Liver (tissue), 9 donors: ENCODE data around the gene ZAR1. TPM values are rescaled to one million over a fixed set of nuclear protein-coding genes. Genes with fewer than 3 reads are reported as not detected.

Source experiments
- DNase-seq: peaks from one replicate; pipeline ENCODE4 v3.0.0-alpha.2; 2017; ENCODE audit warnings: low spot score
- H3K27ac ChIP-seq, 2 donors: one replicate each; pipeline ENCODE4 v1.7.0; 2013; ENCODE audit warnings: inconsistent platforms in 2 of 2, low read length in 2 of 2, control low read depth in 1 of 2, low read depth in 1 of 2, mild to moderate bottlenecking in 1 of 2
- H3K27me3 ChIP-seq, 4 donors: one replicate each; pipeline versions ENCODE4 v1.6.1 to v1.7.0; 2013; ENCODE audit warnings: low read length in 3 of 4, inconsistent platforms in 1 of 4, mild to moderate bottlenecking in 1 of 4, moderate library complexity in 1 of 4; ENCODE audit not compliant: control insufficient read depth in 4 of 4, insufficient read depth in 4 of 4
- H3K36me3 ChIP-seq, 4 donors: one replicate each; pipeline versions ENCODE4 v1.6.1 to v1.7.0; 2013; ENCODE audit warnings: low read length in 3 of 4, mild to moderate bottlenecking in 3 of 4, low read depth in 1 of 4, moderate library complexity in 1 of 4; ENCODE audit not compliant: control insufficient read depth in 4 of 4, insufficient read depth in 3 of 4
- H3K4me1 ChIP-seq, 4 donors: one replicate each; pipeline versions ENCODE4 v1.6.1 to v1.7.0; 2013; ENCODE audit warnings: low read length in 3 of 4, mild to moderate bottlenecking in 3 of 4, moderate library complexity in 1 of 4; ENCODE audit not compliant: control insufficient read depth in 4 of 4, insufficient read depth in 4 of 4
- H3K4me3 ChIP-seq, 3 donors: one replicate each; pipeline versions ENCODE4 v1.6.1 to v1.7.0; 2013; ENCODE audit warnings: low read length in 3 of 3, control low read depth in 1 of 3, low read depth in 1 of 3, mild to moderate bottlenecking in 1 of 3
- H3K9ac ChIP-seq, 2 donors: one replicate each; pipeline ENCODE4 v1.7.0; 2013; ENCODE audit warnings: low read length in 2 of 2, mild to moderate bottlenecking in 2 of 2, moderate library complexity in 2 of 2, control low read depth in 1 of 2, low read depth in 1 of 2
- H3K9me3 ChIP-seq, 4 donors: one replicate each; pipeline versions ENCODE4 v1.6.1 to v1.7.0; 2013; ENCODE audit warnings: low read length in 3 of 4; ENCODE audit not compliant: control insufficient read depth in 4 of 4
- CTCF ChIP-seq: fragments of 150-350 bp; IDR thresholded peaks from 2 replicates; pipeline ENCODE4 v1.5.1; 2017; ENCODE audit warnings: improper control_type of control experiment, low read depth, low read length; ENCODE audit not compliant: missing input control
- EGR1 ChIP-seq, 2 donors: IDR thresholded peaks; 2 replicates each; pipeline ENCODE4 v1.6.1; 2016 to 2018; ENCODE audit warnings: antibody characterized with exemption in 2 of 2, low read depth in 2 of 2
- FOXA1 ChIP-seq: IDR thresholded peaks from 2 replicates; pipeline ENCODE4 v1.6.1; 2016; ENCODE audit warnings: antibody characterized with exemption
- FOXA2 ChIP-seq: IDR thresholded peaks from 2 replicates; pipeline ENCODE4 v1.6.1; 2016; ENCODE audit warnings: antibody characterized with exemption
- GABPA ChIP-seq, 2 donors: IDR thresholded peaks in 1 of 2; conservative IDR thresholded peaks in 1 of 2; 2 replicates each; pipeline ENCODE4 v1.6.1; 2016; ENCODE audit warnings: antibody characterized with exemption in 2 of 2, mild to moderate bottlenecking in 1 of 2, moderate library complexity in 1 of 2
- HNF4A ChIP-seq, 2 donors: conservative IDR thresholded peaks; 2 replicates each; pipeline ENCODE4 v1.6.1; 2016; ENCODE audit warnings: antibody characterized with exemption in 2 of 2, mild to moderate bottlenecking in 2 of 2
- HNF4G ChIP-seq: IDR thresholded peaks from 2 replicates; pipeline ENCODE4 v1.6.1; 2016; ENCODE audit warnings: antibody characterized with exemption
- JUND ChIP-seq, 2 donors: IDR thresholded peaks; 2 replicates each; pipeline ENCODE4 v1.6.1; 2016; ENCODE audit warnings: antibody characterized with exemption in 2 of 2
- MAX ChIP-seq: IDR thresholded peaks from 2 replicates; pipeline ENCODE4 v1.6.1; 2016; ENCODE audit warnings: antibody characterized with exemption
- NR2F2 ChIP-seq: IDR thresholded peaks from 2 replicates; pipeline ENCODE4 v1.6.1; 2016; ENCODE audit warnings: antibody characterized with exemption
- RAD21 ChIP-seq, 2 donors: IDR thresholded peaks; 2 replicates each; pipeline ENCODE4 v1.6.1; 2016; ENCODE audit warnings: antibody characterized with exemption in 2 of 2, mild to moderate bottlenecking in 2 of 2
- RXRA ChIP-seq, 2 donors: IDR thresholded peaks; 2 replicates each; pipeline ENCODE4 v1.6.1; 2017 to 2018; ENCODE audit warnings: antibody characterized with exemption in 2 of 2, mild to moderate bottlenecking in 1 of 2
- SP1 ChIP-seq: IDR thresholded peaks from 2 replicates; pipeline ENCODE4 v1.6.1; 2018; ENCODE audit warnings: antibody characterized with exemption, mild to moderate bottlenecking
- TAF1 ChIP-seq: conservative IDR thresholded peaks from 2 replicates; pipeline ENCODE4 v1.6.1; 2016; ENCODE audit warnings: antibody characterized with exemption, mild to moderate bottlenecking
- YY1 ChIP-seq: IDR thresholded peaks from 2 replicates; pipeline ENCODE4 v1.6.1; 2016; ENCODE audit warnings: antibody characterized with exemption, mild to moderate bottlenecking
- ZBTB33 ChIP-seq: IDR thresholded peaks from 2 replicates; pipeline ENCODE4 v1.6.1; 2016; ENCODE audit warnings: antibody characterized with exemption
- WGBS: extraction: QIAGEN DNeasy Blood & Tissue Kit; methylation state at CpG from one replicate; pipeline ENCODE4 v1.1.7; 2013; 5-methylcytosine and 5-hydroxymethylcytosine counted together
- polyA plus RNA-seq, 2 donors: library from polyadenylated mRNA; stranded (reverse) in 1 of 2; unstranded in 1 of 2; fragments of 200-250 nt in 1 of 2; fragments of >200 nt in 1 of 2; fragmentation: Nextera tagmentation in 1 of 2; extraction: Ambion mirVana in 1 of 2; gene quantifications; one replicate each; pipeline versions ENCODE4 v1.2.1 to v1.2.3, GENCODE V29; 2013 to 2015
- total RNA-seq, 2 donors: library from RNA; depleted of rRNA; stranded (reverse); fragments of >200 nt; gene quantifications; one replicate each; pipeline ENCODE4 v1.2.3, GENCODE V29; 2014
- TF ChIP-seq, protein P1 (sequence below): IDR thresholded peaks from 2 replicates; pipeline ENCODE4 v1.6.1; 2016; ENCODE audit warnings: antibody characterized with exemption
- TF ChIP-seq, protein P2 (sequence below): IDR thresholded peaks from 2 replicates; pipeline ENCODE4 v1.6.1; 2016; ENCODE audit warnings: antibody characterized with exemption, mild to moderate bottlenecking
- donor health status: healthy.
- donor health status: healthy.
- donor health status: healthy.
- donor health status: healthy.
- donor health status: healthy.

The ZAR1 gene
- total and polyA plus RNA-seq, 4 donors, result 0.28 TPM; not detected in 3

GRCh38 chr4:48506716-48507115, 16.7 kb downstream of the ZAR1 start:
- 96% methylated on average over 2 of the region's 2 CpGs for WGBS
- H3K4me1 ChIP-seq, result no peaks in the 10 kb centered on the region
- TF ChIP-seq EGR1 (IDR thresholded peaks at IDR 0.05; ENCODE audit: low read depth in 2 of 2), result no peak
- TF ChIP-seq FOXA2, result no peak
- TF ChIP-seq MAX, result no peak
- no peak for TF ChIP-seq FOXA1
- no peak for TF ChIP-seq ZBTB33
- TF ChIP-seq JUND (IDR thresholded peaks at IDR 0.05), result no peak
- no peak for TF ChIP-seq SP1
- no peak for TF ChIP-seq NR2F2
- TF ChIP-seq, protein P1, sequence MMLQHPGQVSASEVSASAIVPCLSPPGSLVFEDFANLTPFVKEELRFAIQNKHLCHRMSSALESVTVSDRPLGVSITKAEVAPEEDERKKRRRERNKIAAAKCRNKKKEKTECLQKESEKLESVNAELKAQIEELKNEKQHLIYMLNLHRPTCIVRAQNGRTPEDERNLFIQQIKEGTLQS, result no peak
- no peak for TF ChIP-seq YY1
- no peak for TF ChIP-seq HNF4G
- no peak for TF ChIP-seq TAF1
- TF ChIP-seq CTCF, result no peak
- no peak for TF ChIP-seq RAD21 (IDR thresholded peaks at IDR 0.05)
- no peak for TF ChIP-seq HNF4A (conservative IDR thresholded peaks at IDR 0.05)
- TF ChIP-seq, protein P2, sequence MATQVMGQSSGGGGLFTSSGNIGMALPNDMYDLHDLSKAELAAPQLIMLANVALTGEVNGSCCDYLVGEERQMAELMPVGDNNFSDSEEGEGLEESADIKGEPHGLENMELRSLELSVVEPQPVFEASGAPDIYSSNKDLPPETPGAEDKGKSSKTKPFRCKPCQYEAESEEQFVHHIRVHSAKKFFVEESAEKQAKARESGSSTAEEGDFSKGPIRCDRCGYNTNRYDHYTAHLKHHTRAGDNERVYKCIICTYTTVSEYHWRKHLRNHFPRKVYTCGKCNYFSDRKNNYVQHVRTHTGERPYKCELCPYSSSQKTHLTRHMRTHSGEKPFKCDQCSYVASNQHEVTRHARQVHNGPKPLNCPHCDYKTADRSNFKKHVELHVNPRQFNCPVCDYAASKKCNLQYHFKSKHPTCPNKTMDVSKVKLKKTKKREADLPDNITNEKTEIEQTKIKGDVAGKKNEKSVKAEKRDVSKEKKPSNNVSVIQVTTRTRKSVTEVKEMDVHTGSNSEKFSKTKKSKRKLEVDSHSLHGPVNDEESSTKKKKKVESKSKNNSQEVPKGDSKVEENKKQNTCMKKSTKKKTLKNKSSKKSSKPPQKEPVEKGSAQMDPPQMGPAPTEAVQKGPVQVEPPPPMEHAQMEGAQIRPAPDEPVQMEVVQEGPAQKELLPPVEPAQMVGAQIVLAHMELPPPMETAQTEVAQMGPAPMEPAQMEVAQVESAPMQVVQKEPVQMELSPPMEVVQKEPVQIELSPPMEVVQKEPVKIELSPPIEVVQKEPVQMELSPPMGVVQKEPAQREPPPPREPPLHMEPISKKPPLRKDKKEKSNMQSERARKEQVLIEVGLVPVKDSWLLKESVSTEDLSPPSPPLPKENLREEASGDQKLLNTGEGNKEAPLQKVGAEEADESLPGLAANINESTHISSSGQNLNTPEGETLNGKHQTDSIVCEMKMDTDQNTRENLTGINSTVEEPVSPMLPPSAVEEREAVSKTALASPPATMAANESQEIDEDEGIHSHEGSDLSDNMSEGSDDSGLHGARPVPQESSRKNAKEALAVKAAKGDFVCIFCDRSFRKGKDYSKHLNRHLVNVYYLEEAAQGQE, result no peak
- TF ChIP-seq GABPA (IDR thresholded peaks at IDR 0.05 in 1 of 2, conservative IDR thresholded peaks at IDR 0.05 in 1 of 2), result no peak
- no peak for TF ChIP-seq RXRA (IDR thresholded peaks at IDR 0.05)
- no peaks in the 10 kb centered on the region for H3K9me3 ChIP-seq
- no peak overlapping the region for H3K27ac ChIP-seq
- H3K9ac ChIP-seq, result no peak overlapping the region
- no peak overlapping the region for H3K4me3 ChIP-seq
- DNase-seq, result no peak
- no peaks in the 10 kb centered on the region for H3K27me3 ChIP-seq
- peaks cover 2 to 40% (median 31%) of the 10 kb centered on the region in 4 donors for H3K36me3 ChIP-seq
